ENCODE data around the gene COA1. TPM values are rescaled to one million over a fixed set of nuclear protein-coding genes. Genes with fewer than 3 reads are reported as not detected.

COA1 gene
- polyA plus RNA-seq, 1 experiment: 22.4 TPM

GRCh38 chr7:43624156-43624555, 105.2 kb downstream of the COA1 start:
- H3K27me3 ChIP-seq (ENCODE audit: control insufficient read depth, insufficient read depth, low read length): no peaks in the 10 kb centered on the region
- no peak for DNase-seq (ENCODE audit: low read depth, low spot score)
- CTCF ChIA-PET: no interaction called here
- no peak overlapping the region for H3K27ac ChIP-seq (ENCODE audit: low read depth, low read length)
- H3K9me3 ChIP-seq (ENCODE audit: control insufficient read depth, insufficient read depth, low read length): no peaks in the 10 kb centered on the region
- no peak overlapping the region for H3K4me3 ChIP-seq (ENCODE audit: low read depth, low read length)
- POLR2A ChIA-PET: no interaction called here
- no peak for TF ChIP-seq CTCF (IDR thresholded peaks at IDR 0.05; ENCODE audit: low read depth, low read length)

DNA sequence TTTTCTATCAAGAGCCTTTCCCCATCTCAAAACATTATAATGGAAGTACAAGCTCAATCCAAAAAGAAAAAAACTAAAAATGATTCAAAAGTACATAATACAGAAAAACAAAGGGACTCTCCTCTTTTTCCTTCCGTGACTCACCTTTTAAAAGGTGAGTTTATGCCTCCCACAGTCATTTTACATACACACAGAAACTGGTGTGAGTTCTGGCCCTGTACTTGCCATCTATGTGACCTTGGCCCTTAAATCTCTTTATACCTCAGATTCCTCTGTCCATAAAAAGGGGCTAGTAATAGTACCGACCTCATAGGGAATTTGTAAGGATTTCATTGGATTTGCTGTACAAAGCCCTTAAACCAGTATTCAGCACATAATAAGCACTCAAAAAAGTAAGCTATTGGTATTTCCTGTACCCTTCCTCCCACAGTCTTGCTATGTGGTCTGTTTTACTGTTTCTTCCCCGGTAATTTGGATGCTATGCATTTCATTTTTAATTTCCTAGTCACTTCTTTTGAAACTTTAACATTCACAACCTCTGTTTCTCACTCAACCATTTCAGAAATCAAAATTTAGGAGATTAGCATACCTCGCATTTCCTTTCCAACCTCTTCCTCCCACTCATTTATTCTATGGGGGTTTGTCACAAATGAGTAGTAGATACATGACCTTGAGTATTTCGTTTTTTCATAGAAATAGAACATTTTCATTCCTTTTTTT, 107.4 kb downstream of the COA1 start:
- no peak overlapping the region for H3K4me3 ChIP-seq (ENCODE audit: low read depth, low read length)
- ChIA-PET POLR2A (interaction anchor here (0.9 to 1.4 kb wide), 3 partner anchors 18 to 36 kb away, joined by 3 to 5 read pairs (median 5); no protein-coding TSS in a partner anchor), CTCF (interaction anchor here (1.0 to 8.1 kb wide), 3 partner anchors 17 to 78 kb away, joined by 3 to 46 read pairs (median 9); partner anchors contain the start of gene STK17A)
- H3K27ac ChIP-seq (ENCODE audit: low read depth, low read length): no peak overlapping the region
- no peaks in the 10 kb centered on the region for H3K9me3 ChIP-seq (ENCODE audit: control insufficient read depth, insufficient read depth, low read length)
- TF ChIP-seq CTCF (IDR thresholded peaks at IDR 0.05; ENCODE audit: low read depth, low read length): no peak
- no peak for DNase-seq (ENCODE audit: low read depth, low spot score)
- H3K27me3 ChIP-seq (ENCODE audit: control insufficient read depth, insufficient read depth, low read length): no peaks in the 10 kb centered on the region

- CTCF ChIA-PET: interaction anchor here (1.0 to 8.1 kb wide), 3 partner anchors 38 to 220 kb away, joined by 3 to 46 read pairs (median 3); partner anchors contain the start of gene STK17A
- POLR2A ChIA-PET: no interaction called here
- H3K4me3 ChIP-seq (ENCODE audit: low read depth, low read length): no peak overlapping the region
- no peak overlapping the region for H3K27ac ChIP-seq (ENCODE audit: low read depth, low read length)
- no peak for TF ChIP-seq CTCF (IDR thresholded peaks at IDR 0.05; ENCODE audit: low read depth, low read length)
- H3K9me3 ChIP-seq (ENCODE audit: control insufficient read depth, insufficient read depth, low read length): no peaks in the 10 kb centered on the region
- H3K27me3 ChIP-seq (ENCODE audit: control insufficient read depth, insufficient read depth, low read length): no peaks in the 10 kb centered on the region
- no peak for DNase-seq (ENCODE audit: low read depth, low spot score)
Measured at GRCh38 chr7:43619213-43620012, 109.9 kb downstream of the COA1 start.

GRCh38 chr7:43618073-43618472, 111.2 kb downstream of the COA1 start:
- POLR2A ChIA-PET: no interaction called here
- no peaks in the 10 kb centered on the region for H3K27me3 ChIP-seq (ENCODE audit: control insufficient read depth, insufficient read depth, low read length)
- no peak for DNase-seq (ENCODE audit: low read depth, low spot score)
- no peak for TF ChIP-seq CTCF (IDR thresholded peaks at IDR 0.05; ENCODE audit: low read depth, low read length)
- CTCF ChIA-PET: interaction anchor here (8.1 kb wide), 1 partner anchor 36 kb away, joined by 46 read pairs; the partner anchor contains the start of gene STK17A
- no peaks in the 10 kb centered on the region for H3K9me3 ChIP-seq (ENCODE audit: control insufficient read depth, insufficient read depth, low read length)
- H3K27ac ChIP-seq (ENCODE audit: low read depth, low read length): no peak overlapping the region
- H3K4me3 ChIP-seq (ENCODE audit: low read depth, low read length): no peak overlapping the region

DNA sequence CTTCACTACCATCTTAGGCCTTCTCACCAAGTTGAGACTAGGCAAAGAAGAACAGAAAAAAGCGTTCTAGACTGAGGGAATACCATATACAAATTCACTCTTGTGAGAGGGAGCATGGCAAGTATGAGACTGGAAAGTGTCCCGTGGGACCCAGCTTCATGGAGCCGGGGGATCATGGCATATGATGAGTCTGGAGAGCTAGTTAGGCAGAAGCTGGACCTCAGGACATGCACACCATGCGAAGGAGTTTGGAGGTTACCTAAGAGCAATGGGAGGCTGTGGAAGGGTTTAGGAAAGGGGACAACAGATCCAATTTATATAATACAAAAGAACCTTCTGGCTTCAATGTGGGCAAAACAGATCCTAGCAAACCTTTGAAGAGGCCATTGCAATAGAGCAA, 112.3 kb downstream of the COA1 start:
- ChIA-PET CTCF (interaction anchor here (8.1 kb wide), 1 partner anchor 35 kb away, joined by 46 read pairs; the partner anchor contains the start of gene STK17A), POLR2A (no interaction called here)
- Histone ChIP-seq H3K27ac (ENCODE audit: low read depth, low read length) (no peak overlapping the region), H3K4me3 (ENCODE audit: low read depth, low read length) (no peak overlapping the region), H3K9me3 (ENCODE audit: control insufficient read depth, insufficient read depth, low read length) (no peaks in the 10 kb centered on the region), H3K27me3 (ENCODE audit: control insufficient read depth, insufficient read depth, low read length) (no peaks in the 10 kb centered on the region)
- TF ChIP-seq CTCF (IDR thresholded peaks at IDR 0.05; ENCODE audit: low read depth, low read length): no peak
- no peak for DNase-seq (ENCODE audit: low read depth, low spot score)

All from AG04450 (cell line).